NCI-H146 treated with DMSO at 0.1 percent for 48 hours (cell line): ENCODE measurements around the gene SUN5.
A peak's percentile ranks its signal among the peaks of the same experiment; 100 is the strongest.
"Not testable (repeated sequence)": the region's sequence is repeated elsewhere in the genome, so short reads cannot be mapped to it uniquely, and the experiment has no call there.

ENCODE experiments used
- DNase-seq: peaks from one replicate; lab custom pipeline; 2025; ENCODE audit not compliant: unreplicated experiment; lab: John Stamatoyannopoulos, UW

SUN5 gene

GRCh38 chr20:32965581-32966373 is 38.5 kb downstream of the SUN5 start:
- no peak for DNase-seq

- DNase-seq = no peak
Observed at GRCh38 chr20:32965115-32965514, 39.1 kb downstream of the SUN5 start.

- no peak for DNase-seq
Observed at GRCh38 chr20:32964575-32964974, 39.7 kb downstream of the SUN5 start.

- no peak for DNase-seq
Observed at GRCh38 chr20:32963176-32963575, 41.1 kb downstream of the SUN5 start.

- not testable (repeated sequence) for DNase-seq
Observed at GRCh38 chr20:32962646-32963045, 41.6 kb downstream of the SUN5 start.

GRCh38 chr20:32962053-32962452 is 42.2 kb downstream of the SUN5 start:
- no peak for DNase-seq

- DNase-seq = no peak
Observed at GRCh38 chr20:32960849-32961731, 43.1 kb downstream of the SUN5 start.

- DNase-seq = no peak
Observed at GRCh38 chr20:32960222-32960518, 44.1 kb downstream of the SUN5 start.

GRCh38 chr20:32959351-32960221 is 44.6 kb downstream of the SUN5 start:
- DNase-seq = no peak

GRCh38 chr20:32958574-32958973 is 45.7 kb downstream of the SUN5 start:
- DNase-seq = no peak

GRCh38 chr20:32957459-32957858 is 46.8 kb downstream of the SUN5 start:
- DNase-seq = no peak

- DNase-seq = not testable (repeated sequence)
Observed at GRCh38 chr20:32950539-32950938, 53.7 kb downstream of the SUN5 start.

GRCh38 chr20:32946629-32947028 is 57.6 kb downstream of the SUN5 start:
- no peak for DNase-seq

GRCh38 chr20:32945710-32946221 is 58.5 kb downstream of the SUN5 start:
- peak; percentile 25 for DNase-seq

- no peak for DNase-seq
Observed at GRCh38 chr20:32943490-32944052, 60.7 kb downstream of the SUN5 start.

- DNase-seq = no peak
Observed at GRCh38 chr20:32941155-32941885, 62.9 kb downstream of the SUN5 start.

GRCh38 chr20:32934580-32934979 is 69.7 kb downstream of the SUN5 start:
- no peak for DNase-seq
